ENCODE results near the gene MAN2C1.

MAN2C1 gene

GRCh38 chr15:75355369-75355768 lies 13.0 kb downstream of the MAN2C1 start:
- Histone ChIP-seq H3K4me2 (ENCODE audit: low read depth, low read length, poor library complexity, severe bottlenecking) (no peak overlapping the region), H2AFZ (ENCODE audit: low read depth, low read length, severe bottlenecking) (no peak overlapping the region), H3K9me3 (ENCODE audit: insufficient read depth, low read length) (no peaks in the 10 kb centered on the region), H3K79me2 (ENCODE audit: insufficient read depth, low read length) (no peaks in the 10 kb centered on the region), H3K4me3 (ENCODE audit: insufficient read depth, low read length, poor library complexity, severe bottlenecking) (no peak overlapping the region), H3K36me3 (ENCODE audit: low read length) (no peaks in the 10 kb centered on the region), H3K27me3 (ENCODE audit: low read length) (no peaks in the 10 kb centered on the region), H3K27ac (ENCODE audit: low read depth, low read length) (no peak overlapping the region), H4K20me1 (ENCODE audit: low read depth, low read length) (no peaks in the 10 kb centered on the region), H3K9me2 (replicated peaks; ENCODE audit: insufficient read depth, low read length) (no peaks in the 10 kb centered on the region), H3K9ac (ENCODE audit: low read length) (no peak overlapping the region), H3F3A (ENCODE audit: insufficient read depth) (0 out of 2 replicates have a peak, but pooled peaks cover 4% of the 10 kb centered on the region)
- no peak for TF ChIP-seq CTCF (IDR thresholded peaks at IDR 0.05; ENCODE audit: insufficient read depth, low read length, poor library complexity, severe bottlenecking)
- TF ChIP-seq EZH2phosphoT487 (conservative IDR thresholded peaks at IDR 0.05; ENCODE audit: low read length): no peak

DNA sequence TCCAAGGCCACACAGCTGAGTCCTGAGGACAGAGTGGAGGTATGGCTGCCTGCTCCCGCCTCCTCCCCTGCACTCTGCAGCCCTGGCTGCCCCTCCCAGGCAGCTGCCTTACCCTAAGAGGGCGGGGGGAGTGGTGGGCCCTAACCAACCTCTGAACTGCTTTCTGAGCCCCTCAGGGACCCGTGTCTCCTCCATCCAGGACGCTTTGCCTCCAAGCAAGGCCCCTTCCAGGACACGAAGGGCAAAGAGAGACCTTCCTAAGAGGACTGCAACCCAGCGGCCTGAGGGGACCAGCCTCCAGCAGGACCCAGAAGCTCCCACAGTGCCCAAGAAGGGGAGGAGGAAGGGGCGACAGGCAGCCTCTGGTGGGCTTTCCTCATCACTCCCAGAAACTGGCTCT lies 14.0 kb downstream of the MAN2C1 start:
- no peaks in the 10 kb centered on the region for H3K9me2 ChIP-seq (replicated peaks; ENCODE audit: insufficient read depth, low read length)
- H3K36me3 ChIP-seq (ENCODE audit: low read length): no peaks in the 10 kb centered on the region
- H3K9me3 ChIP-seq (ENCODE audit: insufficient read depth, low read length): no peaks in the 10 kb centered on the region; the same call in 1 of the 2 replicates
- H3F3A ChIP-seq (ENCODE audit: insufficient read depth): 0 out of 2 replicates have a peak, but pooled peaks cover 4% of the 10 kb centered on the region
- no peak for TF ChIP-seq CTCF (IDR thresholded peaks at IDR 0.05; ENCODE audit: insufficient read depth, low read length, poor library complexity, severe bottlenecking)
- TF ChIP-seq EZH2phosphoT487 (conservative IDR thresholded peaks at IDR 0.05; ENCODE audit: low read length): no peak
- no peak overlapping the region for H3K27ac ChIP-seq (ENCODE audit: low read depth, low read length)
- H3K27me3 ChIP-seq (ENCODE audit: low read length): no peaks in the 10 kb centered on the region
- no peak overlapping the region for H2AFZ ChIP-seq (ENCODE audit: low read depth, low read length, severe bottlenecking)
- no peak overlapping the region for H3K4me2 ChIP-seq (ENCODE audit: low read depth, low read length, poor library complexity, severe bottlenecking)
- H3K79me2 ChIP-seq (ENCODE audit: insufficient read depth, low read length): no peaks in the 10 kb centered on the region
- no peak overlapping the region for H3K9ac ChIP-seq (ENCODE audit: low read length)
- H3K4me3 ChIP-seq (ENCODE audit: insufficient read depth, low read length, poor library complexity, severe bottlenecking): no peak overlapping the region
- no peaks in the 10 kb centered on the region for H4K20me1 ChIP-seq (ENCODE audit: low read depth, low read length)

GRCh38 chr15:75353604-75354003 lies 14.8 kb downstream of the MAN2C1 start:
- no peak overlapping the region for H3K4me2 ChIP-seq (ENCODE audit: low read depth, low read length, poor library complexity, severe bottlenecking)
- H4K20me1 ChIP-seq (ENCODE audit: low read depth, low read length): no peaks in the 10 kb centered on the region
- H3F3A ChIP-seq (ENCODE audit: insufficient read depth): 0 out of 2 replicates have a peak, but pooled peaks cover 4% of the 10 kb centered on the region
- peaks cover 8% of the 10 kb centered on the region; the same call in 1 of the 2 replicates for H3K9me3 ChIP-seq (ENCODE audit: insufficient read depth, low read length)
- H3K27ac ChIP-seq (ENCODE audit: low read depth, low read length): no peak overlapping the region
- H3K36me3 ChIP-seq (ENCODE audit: low read length): no peaks in the 10 kb centered on the region
- H3K79me2 ChIP-seq (ENCODE audit: insufficient read depth, low read length): no peaks in the 10 kb centered on the region
- H3K27me3 ChIP-seq (ENCODE audit: low read length): no peaks in the 10 kb centered on the region
- TF ChIP-seq CTCF (IDR thresholded peaks at IDR 0.05; ENCODE audit: insufficient read depth, low read length, poor library complexity, severe bottlenecking) (no peak), EZH2phosphoT487 (conservative IDR thresholded peaks at IDR 0.05; ENCODE audit: low read length) (no peak)
- H2AFZ ChIP-seq (ENCODE audit: low read depth, low read length, severe bottlenecking): no peak overlapping the region
- no peak overlapping the region for H3K9ac ChIP-seq (ENCODE audit: low read length)
- no peaks in the 10 kb centered on the region for H3K9me2 ChIP-seq (replicated peaks; ENCODE audit: insufficient read depth, low read length)
- H3K4me3 ChIP-seq (ENCODE audit: insufficient read depth, low read length, poor library complexity, severe bottlenecking): no peak overlapping the region
